DMS 273 treated with DMSO at 0.1 percent for 48 hours (cell line): ENCODE results near the gene DNAH17.
A peak's percentile ranks its signal among the peaks of the same experiment; 100 is the strongest.

Source experiments
- DNase-seq: peaks from one replicate; lab custom pipeline; 2025; lab: John Stamatoyannopoulos, UW

Gene DNAH17

DNA sequence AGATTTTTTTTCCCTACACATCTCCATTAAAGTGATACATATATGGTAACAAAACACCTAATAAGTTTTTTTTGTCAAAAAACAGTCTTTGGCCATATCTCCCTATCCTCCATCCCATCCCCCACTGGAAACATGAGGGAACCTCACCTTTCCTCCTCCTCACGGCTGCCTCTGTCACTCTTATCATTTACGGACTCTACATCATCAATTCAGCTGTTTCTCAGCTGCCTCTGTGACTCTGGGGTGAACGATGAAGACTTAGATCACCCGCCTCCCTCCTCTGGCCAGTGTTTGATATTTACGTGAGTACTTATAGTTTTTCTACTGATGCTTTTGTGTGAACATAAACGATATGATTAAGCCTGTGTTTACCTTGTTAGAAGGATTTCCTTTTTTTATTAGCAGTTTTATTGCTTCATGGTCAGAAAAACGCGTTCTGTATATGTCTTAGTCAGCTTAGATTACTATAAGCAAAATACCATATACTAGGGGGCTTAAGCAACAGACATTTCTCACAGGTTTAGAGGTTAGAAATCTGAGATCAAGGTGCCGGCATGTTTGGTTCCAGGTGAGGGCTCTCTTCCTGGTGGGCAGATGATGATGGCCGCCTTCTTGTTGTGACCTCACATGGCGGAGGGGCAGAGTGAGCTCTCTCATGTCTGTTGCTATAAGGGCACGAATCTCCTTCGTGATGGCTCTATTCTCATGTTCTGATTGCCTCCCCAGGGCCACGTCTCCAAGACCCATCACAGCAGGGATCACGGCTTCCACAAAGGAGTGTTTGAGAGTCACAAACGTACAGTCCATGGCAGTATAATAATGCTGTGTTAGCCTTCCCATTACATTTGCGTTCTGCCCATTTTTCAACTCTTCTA is 32.1 kb downstream of the DNAH17 start:
- DNase-seq, result no peak

GRCh38 chr17:78541488-78542206 is 35.5 kb downstream of the DNAH17 start:
- DNase-seq, result no peak

DNA sequence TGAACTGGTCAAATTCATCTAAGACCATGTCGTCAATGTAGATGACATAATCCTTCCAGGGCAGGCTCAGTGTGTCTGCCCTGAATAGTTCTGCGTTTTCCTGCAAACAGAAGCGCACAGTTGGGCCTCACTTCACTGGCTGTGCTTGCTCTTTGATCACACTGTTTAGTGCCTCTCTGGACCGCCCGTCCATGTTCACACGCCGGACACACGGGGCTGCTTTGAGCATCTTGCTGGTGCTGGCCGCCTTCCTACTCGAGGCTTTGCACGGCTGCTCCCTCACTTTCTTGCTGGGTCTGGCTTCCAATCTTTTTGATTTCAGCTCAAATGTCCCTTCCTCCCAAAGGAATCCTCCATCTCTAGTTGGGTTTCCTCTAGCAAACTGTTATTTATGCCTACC is 37.4 kb downstream of the DNAH17 start:
- DNase-seq, result no peak

- DNase-seq, result no peak
These were observed 39.0 kb downstream of the DNAH17 start for GRCh38 chr17:78538033-78538776.

GRCh38 chr17:78537217-78537860 is 39.9 kb downstream of the DNAH17 start:
- no peak for DNase-seq

- no peak for DNase-seq
These were observed 41.7 kb downstream of the DNAH17 start for GRCh38 chr17:78535273-78536197.

DNA sequence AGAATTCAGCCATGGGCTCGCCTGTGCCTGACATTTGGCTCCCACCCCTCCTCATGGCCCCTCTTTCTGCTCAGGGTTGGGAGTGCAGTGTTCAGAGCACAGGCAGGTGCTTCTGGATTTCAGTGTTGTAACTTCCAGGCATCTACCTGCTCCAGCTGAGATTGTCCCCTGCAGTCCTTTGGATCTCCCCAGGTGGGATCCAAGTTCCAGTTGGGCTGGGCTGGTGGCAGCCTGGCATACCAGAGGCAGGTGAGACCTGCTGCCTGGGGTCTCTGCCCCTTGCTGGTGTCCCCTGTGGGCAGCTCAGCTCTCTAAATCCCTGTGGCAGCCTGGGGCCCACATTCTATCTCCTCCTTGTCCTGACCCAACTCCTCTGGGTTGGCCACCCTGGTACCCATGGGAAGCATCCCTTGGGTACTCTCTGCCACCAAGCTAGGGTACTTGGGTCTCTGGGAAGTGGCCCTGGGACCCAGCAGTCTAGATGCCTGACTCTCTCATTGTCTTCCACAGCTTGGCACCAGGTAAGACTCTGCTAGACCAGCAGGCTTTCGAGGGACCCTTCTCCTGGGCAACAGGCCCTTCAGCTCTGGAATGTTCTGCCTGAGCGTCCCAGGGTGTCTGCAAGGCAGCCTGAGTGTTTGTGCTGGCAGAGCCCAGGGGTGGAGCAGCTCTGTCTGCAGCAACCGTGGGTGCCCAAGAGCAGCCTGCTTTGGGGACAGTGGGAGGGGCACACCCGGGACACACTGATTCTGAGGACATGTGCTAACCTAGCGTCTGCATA is 42.5 kb downstream of the DNAH17 start:
- DNase-seq, result no peak

DNA sequence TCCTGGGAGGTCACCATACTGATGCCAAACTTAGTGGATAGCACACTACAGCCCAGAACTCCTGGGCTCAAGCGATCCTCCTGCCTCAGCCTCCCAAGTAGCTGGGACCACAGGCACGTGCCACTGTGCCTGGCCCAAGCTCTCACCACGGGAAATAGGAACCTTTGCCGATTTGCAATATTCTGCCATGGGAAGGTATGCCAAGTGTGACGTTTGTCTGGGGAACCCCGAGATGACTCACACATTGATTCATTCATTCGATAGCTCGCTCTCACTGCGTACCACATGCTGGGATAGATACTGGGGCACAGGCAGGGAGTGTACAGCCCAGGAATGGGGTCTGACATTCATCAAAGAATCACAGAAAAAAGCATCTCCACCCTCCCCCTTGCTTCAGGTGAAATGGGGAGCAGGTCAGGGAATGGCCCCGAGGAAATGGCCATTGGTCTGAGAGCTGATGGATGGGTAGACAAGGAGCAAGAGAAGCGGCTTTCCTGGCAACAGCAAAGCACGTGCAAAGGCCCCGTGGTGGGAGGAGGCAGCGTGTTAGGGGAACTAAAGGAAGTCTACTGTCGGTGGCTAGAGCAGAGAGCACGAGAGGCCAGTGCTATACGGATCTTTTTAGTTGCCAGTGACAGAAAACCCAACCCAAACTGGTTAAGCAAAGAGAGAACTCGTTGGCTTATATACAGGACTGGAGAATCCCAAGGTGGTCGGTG is 44.1 kb downstream of the DNAH17 start:
- no peak for DNase-seq

- no peak for DNase-seq
These were observed 44.9 kb downstream of the DNAH17 start for GRCh38 chr17:78532311-78532710.

- no peak for DNase-seq
These were observed 46.5 kb downstream of the DNAH17 start for GRCh38 chr17:78530675-78531074.

DNA sequence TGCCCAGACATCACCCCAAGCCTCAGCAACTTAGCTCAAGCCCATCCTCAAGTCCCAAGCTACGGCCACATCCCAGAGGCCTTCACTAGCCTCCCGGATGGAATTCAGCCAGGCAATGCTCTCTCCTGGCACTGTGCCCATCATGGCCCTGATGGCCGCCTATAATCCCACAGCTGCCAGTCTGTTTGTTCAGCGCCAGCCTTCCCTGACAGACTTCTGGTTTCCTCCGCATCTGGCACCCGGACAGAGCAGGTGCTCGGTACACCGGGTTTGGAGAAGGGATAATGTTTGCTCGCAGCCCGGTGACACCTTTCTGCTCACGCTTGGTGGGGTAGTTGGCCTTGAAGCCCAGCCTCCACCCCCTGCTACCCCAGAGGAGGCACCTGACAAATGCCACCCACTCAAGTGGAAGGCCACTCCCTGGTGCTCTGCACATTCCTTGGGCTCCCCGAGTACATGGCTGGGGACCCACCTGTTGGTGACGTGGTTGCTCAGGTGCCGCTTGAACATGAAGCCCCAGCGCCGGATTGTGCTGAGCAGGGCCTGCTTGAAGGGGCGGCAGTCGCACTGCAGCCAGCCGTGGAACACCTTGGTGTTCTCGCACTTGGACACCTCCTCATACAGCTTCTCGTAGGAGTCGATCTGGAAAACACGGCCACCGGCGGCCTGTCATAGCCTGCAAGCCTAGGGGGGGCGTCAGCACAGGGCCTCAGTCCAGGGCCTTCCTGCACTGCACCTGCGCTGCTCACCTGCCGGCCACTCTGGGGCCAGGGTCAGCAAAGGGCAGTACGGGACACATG is 47.1 kb downstream of the DNAH17 start:
- peak; percentile 83 for DNase-seq

- no peak for DNase-seq
These were observed 47.9 kb downstream of the DNAH17 start for GRCh38 chr17:78529251-78529650.

- DNase-seq, result no peak
These were observed 48.7 kb downstream of the DNAH17 start for GRCh38 chr17:78528541-78528940.

- no peak for DNase-seq
These were observed 49.9 kb downstream of the DNAH17 start for GRCh38 chr17:78527345-78527744.

DNA sequence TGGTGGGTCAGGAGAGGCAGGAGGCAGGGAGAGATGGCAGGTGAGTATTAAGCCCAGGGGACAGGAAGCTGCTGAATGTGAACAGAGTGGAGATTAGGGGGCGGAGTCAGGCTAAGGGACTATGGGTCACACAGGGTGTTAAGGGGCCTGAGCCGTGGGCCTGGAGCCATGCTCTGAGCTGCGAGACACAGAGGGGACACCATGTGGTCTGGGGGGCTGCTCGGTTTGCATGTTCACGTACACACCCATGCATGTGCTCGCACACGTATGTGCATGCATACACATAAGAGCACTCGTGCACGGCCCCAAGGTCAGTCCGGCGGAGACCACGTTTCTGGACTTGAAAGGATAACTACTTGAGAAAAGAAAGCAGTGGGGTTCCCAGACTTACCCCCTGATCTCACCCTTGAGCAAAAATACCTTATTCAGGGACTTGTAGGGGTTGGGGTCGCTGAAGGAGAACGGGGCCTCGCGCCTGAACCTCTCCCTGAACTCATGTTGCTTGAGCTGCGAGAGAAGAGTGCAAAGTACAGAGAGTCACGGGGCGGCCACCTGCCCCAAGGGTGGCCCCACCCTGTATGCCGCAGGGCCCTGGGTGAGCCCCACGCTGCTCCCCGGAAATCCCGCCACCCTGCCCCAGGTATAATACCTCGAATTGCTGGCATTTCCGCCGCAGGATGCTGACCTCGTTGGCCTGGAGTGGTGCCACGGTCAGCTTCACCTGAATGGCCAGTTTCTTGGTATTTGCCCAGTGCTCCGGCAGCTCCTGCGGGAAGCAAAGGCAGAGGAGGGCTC is 50.8 kb downstream of the DNAH17 start:
- no peak for DNase-seq

- DNase-seq, result no peak
These were observed 51.6 kb downstream of the DNAH17 start for GRCh38 chr17:78525511-78526160.

DNA sequence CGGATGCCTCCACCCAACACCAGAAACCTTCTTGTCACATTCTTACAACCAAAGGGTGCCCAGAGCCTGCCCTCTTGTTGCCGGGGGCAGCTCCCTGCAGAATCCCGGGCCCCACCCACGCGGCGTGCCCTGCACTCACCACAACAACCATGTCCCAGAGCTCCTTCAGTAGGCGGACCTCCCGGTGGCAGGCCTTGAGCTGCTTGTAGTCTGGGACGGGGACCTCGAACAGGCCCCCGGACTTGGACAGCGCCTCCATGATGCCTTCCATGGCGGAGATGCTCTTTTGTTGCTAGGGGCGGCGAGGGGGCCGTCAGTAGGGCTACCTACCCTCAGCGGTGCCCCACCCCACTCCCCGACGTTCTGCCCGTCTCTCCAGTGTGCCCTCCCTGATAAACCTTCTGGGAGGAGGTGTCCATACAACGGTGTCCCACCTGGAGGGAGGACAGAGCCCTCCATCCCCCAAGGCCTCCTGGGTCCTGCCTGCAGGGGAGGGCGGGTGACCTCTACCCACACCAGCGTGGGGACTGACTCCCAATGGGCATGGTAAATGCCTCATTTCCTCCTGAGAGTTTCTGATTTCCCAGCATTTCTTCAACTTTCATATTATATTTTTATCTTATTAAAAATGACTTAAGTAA is 52.2 kb downstream of the DNAH17 start:
- DNase-seq, result no peak
